Large intestine (tissue), 3 donors: ENCODE results near the gene CLSTN2. TPM values are rescaled to one million over a fixed set of nuclear protein-coding genes. Genes with fewer than 3 reads are reported as not detected.

Experiments
- DNase-seq, 2 donors: peaks; one replicate each; pipeline versions ENCODE4 v3.0.0 to v3.0.0-alpha.2; 2013
- H3K27ac ChIP-seq: one replicate; pipeline ENCODE4 v1.5.1; 2013; ENCODE audit warnings: low read length
- H3K27me3 ChIP-seq: 2 replicates; pipeline ENCODE4 v1.6.1; 2013; ENCODE audit warnings: low read length; ENCODE audit not compliant: control insufficient read depth, insufficient read depth
- H3K36me3 ChIP-seq: 2 replicates; pipeline ENCODE4 v1.6.1; 2013; ENCODE audit warnings: low read length; ENCODE audit not compliant: control insufficient read depth, insufficient read depth
- H3K4me1 ChIP-seq: one replicate; pipeline ENCODE4 v1.6.1; 2013; ENCODE audit warnings: low read length; ENCODE audit not compliant: control insufficient read depth, insufficient read depth
- H3K4me3 ChIP-seq: one replicate; pipeline ENCODE4 v1.5.1; 2013; ENCODE audit warnings: low read length
- H3K9me3 ChIP-seq: one replicate; pipeline ENCODE4 v1.6.1; 2013; ENCODE audit warnings: mild to moderate bottlenecking, low read depth, low read length, moderate library complexity; ENCODE audit not compliant: control insufficient read depth
- WGBS: methylation state at CpG from one replicate; pipeline ENCODE4 v1.1.5; 2013; ENCODE audit warnings: low lambda C conversion rate; ENCODE audit not compliant: insufficient coverage; 5-methylcytosine and 5-hydroxymethylcytosine counted together
- polyA plus RNA-seq: library from polyadenylated mRNA; unstranded; fragments of 120-200 nt; gene quantifications from one replicate; pipeline ENCODE4 v1.2.1, GENCODE V29; 2013

The CLSTN2 gene
- polyA plus RNA-seq, 1 donor = 1.8 TPM

DNA sequence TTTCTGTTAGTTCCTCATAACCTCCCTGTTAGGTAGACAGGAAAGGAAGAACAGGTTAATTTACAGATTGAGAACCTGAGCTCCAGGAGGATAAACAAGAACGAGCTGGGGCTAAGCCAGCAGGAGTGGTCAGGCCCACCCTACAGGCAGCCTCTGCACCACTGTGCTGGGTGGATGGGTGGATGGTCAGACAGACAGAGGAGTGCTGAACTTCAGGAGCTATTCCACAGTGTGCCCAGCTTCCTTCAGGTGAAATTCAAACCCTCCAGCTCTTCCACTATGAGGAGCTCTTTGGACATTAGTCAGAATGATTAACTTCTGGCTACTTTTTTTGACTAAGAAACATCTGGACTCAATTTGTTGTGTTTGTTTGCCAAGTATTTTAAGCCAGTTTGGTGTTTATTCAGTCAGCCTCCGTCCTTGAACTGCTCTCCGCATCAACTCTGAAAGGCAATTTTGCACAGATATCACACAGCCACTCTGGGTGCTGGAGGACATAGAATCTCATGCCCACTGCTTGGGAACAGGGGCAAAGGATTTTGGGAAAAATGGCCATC lies 361.9 kb downstream of the CLSTN2 start:
- no peak for DNase-seq
- WGBS = no CpG with 5 or more reads among the region's 3 CpGs

DNA sequence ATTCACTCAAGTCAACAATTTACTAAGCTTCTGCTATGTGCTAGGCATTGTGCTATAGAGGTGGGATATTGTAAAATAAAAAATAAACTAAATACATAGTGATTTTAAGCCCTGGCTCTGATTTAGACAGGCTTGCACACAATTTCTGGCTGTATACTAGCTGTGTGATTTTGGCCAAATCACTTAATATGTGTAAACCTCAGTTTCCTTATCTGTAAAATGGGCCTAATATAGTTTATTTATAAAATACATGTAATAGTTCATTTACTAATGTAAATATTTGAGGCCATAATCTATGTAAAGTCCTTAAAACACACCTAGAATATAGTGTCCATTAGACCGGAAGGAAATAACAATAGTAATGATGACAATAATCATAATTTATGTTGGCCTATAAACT lies 363.1 kb downstream of the CLSTN2 start:
- 100% methylated on average over 1 of the region's 1 CpG for WGBS
- Histone ChIP-seq H3K27ac (no peak overlapping the region), H3K4me1 (no peaks in the 10 kb centered on the region), H3K27me3 (no peaks in the 10 kb centered on the region), H3K4me3 (no peak overlapping the region), H3K36me3 (no peaks in the 10 kb centered on the region), H3K9me3 (no peaks in the 10 kb centered on the region)
- no peak for DNase-seq

More for the DNA sequence above, 361.9 kb downstream of the CLSTN2 start:
- no peak overlapping the region for H3K4me3 ChIP-seq
- no peaks in the 10 kb centered on the region for H3K4me1 ChIP-seq
- no peaks in the 10 kb centered on the region for H3K36me3 ChIP-seq
- no peak overlapping the region for H3K27ac ChIP-seq
- H3K27me3 ChIP-seq = no peaks in the 10 kb centered on the region
- H3K9me3 ChIP-seq = no peaks in the 10 kb centered on the region

DNA sequence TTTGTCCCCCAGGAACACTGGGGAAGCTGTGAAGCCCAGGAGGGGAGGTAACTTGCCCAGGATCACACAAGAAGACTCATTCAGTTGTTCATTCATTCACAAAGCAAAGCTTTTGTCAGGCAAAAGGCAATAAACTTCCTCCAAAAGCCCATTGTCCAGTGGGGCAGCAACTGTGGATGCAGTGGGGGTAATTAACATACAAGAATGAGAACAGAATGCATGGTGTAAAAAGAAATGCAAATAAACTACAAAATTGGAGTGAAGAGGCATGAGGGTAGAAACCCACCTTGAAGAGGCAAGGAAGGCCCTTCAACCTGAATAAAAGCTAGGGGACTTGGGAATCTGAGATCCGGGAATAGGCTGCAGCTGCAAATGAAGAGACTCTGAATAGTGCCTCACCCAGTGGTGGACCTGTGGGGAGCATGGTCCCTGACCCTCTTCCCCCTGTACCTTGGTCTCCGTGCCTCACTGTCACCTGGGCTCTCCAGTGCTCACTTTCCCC lies 363.6 kb downstream of the CLSTN2 start:
- no peaks in the 10 kb centered on the region for H3K9me3 ChIP-seq
- no peaks in the 10 kb centered on the region for H3K27me3 ChIP-seq
- no peak overlapping the region for H3K27ac ChIP-seq
- no peak for DNase-seq
- no peaks in the 10 kb centered on the region for H3K4me1 ChIP-seq
- WGBS = no CpG with 5 or more reads among the region's 2 CpGs
- H3K36me3 ChIP-seq = no peaks in the 10 kb centered on the region
- no peak overlapping the region for H3K4me3 ChIP-seq

DNA sequence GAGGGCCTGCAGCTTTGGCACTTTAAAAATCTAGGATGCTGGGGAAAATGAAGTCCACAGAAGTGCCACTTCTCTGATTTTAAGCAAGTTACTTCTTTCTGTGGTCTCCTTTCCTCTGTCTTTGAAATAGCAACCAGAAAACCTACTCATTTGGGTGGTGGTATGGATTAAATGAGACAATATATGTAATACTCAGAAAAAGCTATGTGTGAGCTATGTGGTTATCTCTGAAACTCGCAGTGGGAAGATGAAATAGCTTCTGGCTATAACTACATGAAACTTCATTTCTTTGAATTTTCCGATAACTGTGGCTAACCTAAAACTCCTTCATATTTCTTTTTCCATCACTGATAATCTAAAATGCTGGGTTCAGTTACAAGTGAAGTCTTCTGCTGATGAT lies 368.9 kb downstream of the CLSTN2 start:
- no peaks in the 10 kb centered on the region for H3K36me3 ChIP-seq
- H3K27ac ChIP-seq = no peak overlapping the region
- DNase-seq = no peak
- H3K4me3 ChIP-seq = no peak overlapping the region
- no CpG with 5 or more reads among the region's 2 CpGs for WGBS
- H3K9me3 ChIP-seq = no peaks in the 10 kb centered on the region
- no peaks in the 10 kb centered on the region for H3K4me1 ChIP-seq
- no peaks in the 10 kb centered on the region for H3K27me3 ChIP-seq

DNA sequence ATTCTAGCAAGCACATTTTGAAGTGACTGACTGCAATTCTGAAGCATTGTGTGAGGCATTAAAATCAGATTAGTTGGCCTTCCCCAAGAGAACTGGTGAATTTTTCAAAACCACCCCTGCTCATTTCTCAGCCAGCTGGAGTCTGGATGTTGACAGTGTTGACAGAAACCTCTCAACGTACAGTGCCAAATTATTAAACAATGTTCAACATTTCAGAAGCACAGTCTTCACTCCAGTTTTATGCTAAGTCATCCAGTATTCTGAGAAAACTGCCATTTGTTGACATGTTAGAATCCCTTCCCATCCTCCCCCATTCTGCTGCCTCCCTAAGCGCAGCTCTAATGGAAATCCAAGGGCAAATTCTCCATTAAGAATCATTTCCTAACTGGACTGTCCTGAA lies 373.6 kb downstream of the CLSTN2 start:
- Histone ChIP-seq H3K4me1 (no peaks in the 10 kb centered on the region), H3K27me3 (no peaks in the 10 kb centered on the region), H3K27ac (no peak overlapping the region), H3K36me3 (no peaks in the 10 kb centered on the region), H3K4me3 (no peak overlapping the region), H3K9me3 (no peaks in the 10 kb centered on the region)
- DNase-seq = no peak
- whole genome bisulfite sequencing = no CpG with 5 or more reads among the region's 2 CpGs

DNA sequence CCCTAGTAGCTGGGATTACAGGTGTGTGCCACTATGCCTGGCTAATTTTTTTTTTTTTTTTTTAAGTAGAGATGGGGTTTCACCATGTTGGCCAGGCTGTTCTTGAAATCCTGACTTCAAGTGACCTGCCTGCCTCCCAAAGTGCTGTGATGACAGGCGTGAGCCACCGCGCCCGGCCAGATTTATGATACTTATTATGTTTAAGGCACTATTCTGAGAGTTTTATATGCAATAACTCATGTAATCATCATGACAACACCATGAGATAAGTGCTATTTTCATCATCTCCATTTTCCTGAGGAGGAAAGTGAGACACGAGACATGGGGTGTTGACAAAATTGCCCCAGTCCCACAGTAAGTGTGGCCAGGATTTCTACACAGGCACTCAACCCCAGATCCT lies 376.4 kb downstream of the CLSTN2 start:
- Histone ChIP-seq H3K4me3 (no peak overlapping the region), H3K27ac (no peak overlapping the region), H3K36me3 (no peaks in the 10 kb centered on the region), H3K27me3 (no peaks in the 10 kb centered on the region), H3K4me1 (no peaks in the 10 kb centered on the region), H3K9me3 (no peaks in the 10 kb centered on the region)
- no CpG with 5 or more reads among the region's 5 CpGs for WGBS
- DNase-seq = no peak

DNA sequence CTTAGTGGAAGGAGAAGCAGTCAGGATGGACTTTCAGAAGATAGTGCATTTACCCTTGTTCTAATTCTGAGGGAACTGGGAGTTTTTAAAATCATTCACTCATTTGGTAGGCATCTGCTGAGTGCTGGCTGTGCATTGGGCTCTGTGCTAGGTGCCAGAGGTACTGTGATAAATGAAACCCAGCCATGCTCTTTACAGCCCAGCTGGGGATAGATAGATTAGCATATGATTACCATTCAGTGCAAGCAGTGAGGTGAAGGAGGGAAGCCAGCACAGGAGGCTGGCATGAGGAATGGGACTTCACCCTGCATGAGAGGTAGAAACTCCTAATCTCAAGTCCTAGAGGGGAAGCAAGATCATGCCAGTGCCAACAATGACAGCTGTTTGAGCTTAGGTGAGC lies 381.0 kb downstream of the CLSTN2 start:
- H3K27ac ChIP-seq = no peak overlapping the region
- H3K4me3 ChIP-seq = no peak overlapping the region
- H3K27me3 ChIP-seq = peaks cover 4% of the 10 kb centered on the region
- H3K4me1 ChIP-seq = no peaks in the 10 kb centered on the region
- no peak for DNase-seq
- no peaks in the 10 kb centered on the region for H3K9me3 ChIP-seq
- no peaks in the 10 kb centered on the region for H3K36me3 ChIP-seq

DNA sequence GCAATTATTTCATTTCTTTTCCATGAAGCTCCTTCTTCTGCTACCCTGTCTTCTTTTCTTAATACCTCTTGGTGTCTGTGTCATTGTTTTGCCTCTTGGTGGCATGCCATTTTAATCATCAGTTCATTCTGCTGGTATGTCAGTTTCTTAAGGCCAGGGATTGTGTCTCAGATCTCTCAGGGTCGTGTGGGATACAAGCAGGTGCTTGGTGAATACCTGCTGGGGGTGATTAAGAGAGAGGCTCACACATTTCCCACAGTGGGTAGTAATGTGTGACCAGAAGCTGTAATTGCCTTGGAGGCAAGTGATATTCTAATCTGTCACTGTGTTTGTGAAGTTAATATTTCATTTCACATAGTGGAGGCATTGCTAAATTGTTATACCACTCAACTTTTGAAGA lies 381.5 kb downstream of the CLSTN2 start:
- Histone ChIP-seq H3K4me1 (no peaks in the 10 kb centered on the region), H3K27me3 (peaks cover 5% of the 10 kb centered on the region), H3K27ac (no peak overlapping the region), H3K9me3 (no peaks in the 10 kb centered on the region), H3K36me3 (no peaks in the 10 kb centered on the region), H3K4me3 (no peak overlapping the region)
- no peak for DNase-seq
- WGBS = no CpG with 5 or more reads among the region's 1 CpG

DNA sequence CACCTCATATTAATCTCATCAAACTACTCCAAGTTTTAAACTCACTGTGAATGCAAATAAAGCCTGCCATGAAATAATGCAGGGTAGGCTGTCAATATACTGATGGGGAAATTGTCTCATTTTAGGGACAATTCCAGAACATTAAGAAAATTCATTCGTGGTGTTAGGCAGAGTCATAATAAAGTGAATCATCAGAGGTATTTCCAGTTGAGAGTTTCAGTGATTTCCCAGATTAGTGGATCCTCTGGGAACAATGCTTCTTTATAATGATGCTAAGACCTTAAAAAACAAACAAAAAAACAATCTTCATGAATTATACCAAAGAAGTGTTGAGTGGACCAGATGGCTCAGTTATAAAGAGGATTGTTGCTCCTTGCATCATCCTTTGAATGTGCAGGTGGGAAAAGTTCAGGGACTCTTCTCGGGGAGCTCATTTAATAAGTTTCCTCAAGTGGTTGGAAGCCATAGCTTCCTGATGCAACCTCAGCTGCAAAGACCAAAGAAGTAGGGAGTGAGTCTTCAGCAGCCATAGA lies 381.9 kb downstream of the CLSTN2 start:
- Histone ChIP-seq H3K36me3 (no peaks in the 10 kb centered on the region), H3K4me3 (no peak overlapping the region), H3K4me1 (no peaks in the 10 kb centered on the region), H3K9me3 (no peaks in the 10 kb centered on the region), H3K27me3 (peaks cover 7% of the 10 kb centered on the region), H3K27ac (no peak overlapping the region)
- DNase-seq = no peak
- WGBS = 80% methylated on average over 1 of the region's 2 CpGs

DNA sequence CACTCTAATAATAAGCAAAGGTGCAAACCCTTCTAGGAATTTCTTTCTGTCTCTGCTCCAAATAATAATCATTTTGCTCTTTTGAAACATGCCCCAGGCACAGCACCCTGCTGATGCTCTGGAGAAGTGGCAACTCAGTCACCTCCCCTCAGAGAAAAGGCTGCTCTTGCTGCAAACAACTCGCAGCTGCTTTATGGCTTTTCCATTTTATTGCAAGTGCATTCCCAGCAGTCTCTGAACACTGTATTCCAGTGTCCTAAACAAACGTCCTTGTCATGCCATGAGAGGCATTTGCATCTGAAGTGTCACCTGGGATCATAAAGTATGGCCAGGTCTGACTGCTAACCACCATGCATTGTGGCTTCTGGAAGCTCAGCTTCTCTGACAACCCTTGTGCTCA lies 384.8 kb downstream of the CLSTN2 start:
- H3K4me1 ChIP-seq = no peaks in the 10 kb centered on the region

DNA sequence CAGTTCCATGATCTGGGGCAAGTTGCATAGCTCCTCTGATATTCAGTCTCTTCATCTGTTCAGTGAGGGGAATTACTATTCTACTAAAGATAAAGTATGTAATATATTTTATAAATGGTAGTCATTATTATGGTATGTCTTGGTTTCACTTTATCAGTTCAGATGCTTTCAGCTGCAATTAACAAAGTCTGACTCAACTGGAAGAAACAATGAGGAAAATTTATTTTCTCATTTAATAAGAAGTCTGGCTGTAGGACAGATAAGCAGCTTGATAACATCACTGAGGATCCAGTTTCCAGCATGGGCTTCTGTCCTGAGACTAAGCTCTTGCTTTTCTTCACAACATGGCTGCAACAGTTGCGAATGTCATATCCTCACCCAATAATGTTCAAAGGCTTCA lies 388.6 kb downstream of the CLSTN2 start:
- peaks cover 14% of the 10 kb centered on the region for H3K27me3 ChIP-seq
- WGBS = no CpG with 5 or more reads among the region's 1 CpG

More for the DNA sequence above, 384.8 kb downstream of the CLSTN2 start:
- DNase-seq = no peak
- no peaks in the 10 kb centered on the region for H3K36me3 ChIP-seq
- no peaks in the 10 kb centered on the region for H3K9me3 ChIP-seq
- peaks cover 10% of the 10 kb centered on the region for H3K27me3 ChIP-seq
- WGBS = no CpG with 5 or more reads among the region's 2 CpGs
- H3K4me3 ChIP-seq = no peak overlapping the region
- H3K27ac ChIP-seq = no peak overlapping the region

More for the DNA sequence above, 388.6 kb downstream of the CLSTN2 start:
- Histone ChIP-seq H3K4me3 (no peak overlapping the region), H3K36me3 (no peaks in the 10 kb centered on the region), H3K4me1 (no peaks in the 10 kb centered on the region), H3K9me3 (no peaks in the 10 kb centered on the region), H3K27ac (no peak overlapping the region)
- DNase-seq = no peak
